Mucosa of descending colon (tissue), 3 donors: ENCODE data around the gene RAB3A. TPM values are rescaled to one million over a fixed set of nuclear protein-coding genes. Genes with fewer than 3 reads are reported as not detected.

Experiments used
- ATAC-seq: fragments of 200-7000 bp; cut with Tn5 transposase; one replicate; pipeline ENCODE4 v1.9.1; 2020; ENCODE audit warnings: mild to moderate bottlenecking, moderate library complexity
- DNase-seq, 3 donors: peaks; one replicate each; pipeline ENCODE4 v3.0.0-alpha.2; 2020
- H3K36me3 ChIP-seq: fragments of 200-600 bp; one replicate; pipeline ENCODE4 v1.8.0; 2021; ENCODE audit warnings: low read depth, mild to moderate bottlenecking
- H3K4me1 ChIP-seq: fragments of 200-600 bp; one replicate; pipeline ENCODE4 v1.8.0; 2021; ENCODE audit warnings: low read depth, mild to moderate bottlenecking
- H3K4me3 ChIP-seq: fragments of 200-600 bp; one replicate; pipeline ENCODE4 v1.8.0; 2021; ENCODE audit warnings: mild to moderate bottlenecking
- H3K9me3 ChIP-seq: fragments of 200-600 bp; one replicate; pipeline ENCODE4 v1.8.0; 2021; ENCODE audit warnings: mild to moderate bottlenecking
- CTCF ChIP-seq: fragments of 200-600 bp; IDR thresholded peaks from one replicate; pipeline ENCODE4 v1.8.0; 2022; ENCODE audit warnings: antibody characterized with exemption, mild to moderate bottlenecking
- intact Hi-C, 2 donors: fragments of 100-400 bp; cut with DNase I in 1 of 2; cut with micrococcal nuclease in 1 of 2; formaldehyde crosslinking; loops; one replicate each; pipeline versions ENCODE4 v1.11.0 to v1.11.1; 2022; cut with DNase I, micrococcal nuclease
- total RNA-seq, 3 donors: library from RNA; stranded (reverse); fragmentation: NEBNext Ultra II Directional in 2 of 3; extraction: Animal tissue kit (Norgen Biotek cat#: 25700) in 2 of 3; gene quantifications; one replicate each; pipeline versions ENCODE4 v1.2.1 to v1.2.4, GENCODE V29; 2021 to 2023
- donor health status: DM: no; HTN: no; CAD: no; lungs with moderate emphysema.
- donor health status: DM: no; HTN: no; CAD: no.
- donor health status: DM: no; HTN: yes; CAD: no.

RAB3A gene
- total RNA-seq, 3 donors from 2014 or later, result 5.7 to 7.6 (median 6.8) TPM

GRCh38 chr19:18226956-18227780 lies 23.3 kb upstream of the RAB3A start:
- ATAC-seq, result no peak

GRCh38 chr19:18225702-18226468 lies 22.0 kb upstream of the RAB3A start, which contains the start of gene PDE4C:
PDE4C (minus strand) TSS chr19:18226438; CDS start chr19:18226415, 23 bp downstream.
- intact Hi-C loops, result no loop called here
- TF ChIP-seq CTCF, result no peak
- Histone ChIP-seq H3K4me1 (peaks cover 15% of the 10 kb centered on the region), H3K9me3 (no peaks in the 10 kb centered on the region), H3K4me3 (no peak within 1 kb of the TSS), H3K36me3 (peaks cover 3% of the 10 kb centered on the region)
- ATAC-seq, result no peak
- DNase-seq, result no peak

More at GRCh38 chr19:18226956-18227780, 23.3 kb upstream of the RAB3A start:
- H3K9me3 ChIP-seq, result no peaks in the 10 kb centered on the region
- peaks cover 3% of the 10 kb centered on the region for H3K36me3 ChIP-seq
- no peak for TF ChIP-seq CTCF
- DNase-seq, result no peak
- no peak overlapping the region for H3K4me3 ChIP-seq
- H3K4me1 ChIP-seq, result peaks cover 15% of the 10 kb centered on the region
- intact Hi-C loops, result no loop called here

GRCh38 chr19:18225355-18225701 lies 21.5 kb upstream of the RAB3A start:
- Histone ChIP-seq H3K4me1 (peaks cover 15% of the 10 kb centered on the region), H3K4me3 (no peak overlapping the region), H3K36me3 (peaks cover 3% of the 10 kb centered on the region), H3K9me3 (no peaks in the 10 kb centered on the region)
- TF ChIP-seq CTCF, result no peak
- DNase-seq (no peak), ATAC-seq (no peak)
- intact Hi-C loops, result no loop called here

- H3K4me1 ChIP-seq, result peaks cover 15% of the 10 kb centered on the region
- peaks cover 3% of the 10 kb centered on the region for H3K36me3 ChIP-seq
- no peak overlapping the region for H3K4me3 ChIP-seq
- intact Hi-C loops, result no loop called here
- DNase-seq (peak; percentile 97 to 99 (median 98)), ATAC-seq (peak; percentile 99)
- TF ChIP-seq CTCF, result no peak
- no peaks in the 10 kb centered on the region for H3K9me3 ChIP-seq
Measured at GRCh38 chr19:18224525-18225354, 20.9 kb upstream of the RAB3A start.

GRCh38 chr19:18223860-18224524 lies 20.1 kb upstream of the RAB3A start:
- DNase-seq (peak; percentile 47 to 74 (median 70)), ATAC-seq (peak; percentile 51)
- intact Hi-C loops, result no loop called here
- peaks cover 3% of the 10 kb centered on the region for H3K36me3 ChIP-seq
- no peak for TF ChIP-seq CTCF
- no peak overlapping the region for H3K4me3 ChIP-seq
- H3K9me3 ChIP-seq, result no peaks in the 10 kb centered on the region
- peaks cover 15% of the 10 kb centered on the region for H3K4me1 ChIP-seq
